ENCODE results near the gene ZNF474.

ZNF474 gene

DNA sequence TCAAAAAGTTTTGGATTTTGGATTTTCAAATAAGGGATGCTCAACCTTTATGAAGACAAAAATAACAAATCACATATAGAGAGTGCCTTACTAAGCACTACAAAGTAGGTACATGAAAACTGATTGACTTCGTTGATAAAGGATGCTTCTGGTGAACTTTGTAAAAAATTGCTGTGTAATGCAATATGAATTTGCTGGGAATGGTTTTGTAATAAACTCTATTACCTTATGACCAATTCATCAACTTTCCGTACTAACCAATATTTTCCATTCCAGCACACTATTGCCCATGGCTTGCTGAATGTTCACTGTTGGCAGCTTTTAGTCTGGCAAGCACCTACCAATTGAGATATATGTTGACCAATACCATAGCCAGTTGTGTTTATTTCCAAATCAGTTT lies 23.4 kb upstream of the ZNF474 start:
- Histone ChIP-seq H4K20me1 (ENCODE audit: low read depth, low read length) (no peaks in the 10 kb centered on the region), H3K4me3 (ENCODE audit: insufficient read depth, low read length, poor library complexity, severe bottlenecking) (no peak overlapping the region), H3K9ac (ENCODE audit: low read length) (no peak overlapping the region), H3K36me3 (ENCODE audit: low read length) (no peaks in the 10 kb centered on the region), H3K27me3 (ENCODE audit: low read length) (no peaks in the 10 kb centered on the region), H3K27ac (ENCODE audit: low read depth, low read length) (no peak overlapping the region), H3K79me2 (ENCODE audit: insufficient read depth, low read length) (no peaks in the 10 kb centered on the region), H2AFZ (ENCODE audit: low read depth, low read length, severe bottlenecking) (no peak overlapping the region), H3F3A (ENCODE audit: insufficient read depth) (no peaks in the 10 kb centered on the region), H3K4me2 (ENCODE audit: low read depth, low read length, poor library complexity, severe bottlenecking) (no peak overlapping the region), H3K9me2 (replicated peaks; ENCODE audit: insufficient read depth, low read length) (no peaks in the 10 kb centered on the region), H3K9me3 (ENCODE audit: insufficient read depth, low read length) (no peaks in the 10 kb centered on the region)
- TF ChIP-seq, protein P1, sequence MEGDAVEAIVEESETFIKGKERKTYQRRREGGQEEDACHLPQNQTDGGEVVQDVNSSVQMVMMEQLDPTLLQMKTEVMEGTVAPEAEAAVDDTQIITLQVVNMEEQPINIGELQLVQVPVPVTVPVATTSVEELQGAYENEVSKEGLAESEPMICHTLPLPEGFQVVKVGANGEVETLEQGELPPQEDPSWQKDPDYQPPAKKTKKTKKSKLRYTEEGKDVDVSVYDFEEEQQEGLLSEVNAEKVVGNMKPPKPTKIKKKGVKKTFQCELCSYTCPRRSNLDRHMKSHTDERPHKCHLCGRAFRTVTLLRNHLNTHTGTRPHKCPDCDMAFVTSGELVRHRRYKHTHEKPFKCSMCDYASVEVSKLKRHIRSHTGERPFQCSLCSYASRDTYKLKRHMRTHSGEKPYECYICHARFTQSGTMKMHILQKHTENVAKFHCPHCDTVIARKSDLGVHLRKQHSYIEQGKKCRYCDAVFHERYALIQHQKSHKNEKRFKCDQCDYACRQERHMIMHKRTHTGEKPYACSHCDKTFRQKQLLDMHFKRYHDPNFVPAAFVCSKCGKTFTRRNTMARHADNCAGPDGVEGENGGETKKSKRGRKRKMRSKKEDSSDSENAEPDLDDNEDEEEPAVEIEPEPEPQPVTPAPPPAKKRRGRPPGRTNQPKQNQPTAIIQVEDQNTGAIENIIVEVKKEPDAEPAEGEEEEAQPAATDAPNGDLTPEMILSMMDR (IDR thresholded peaks at IDR 0.05; ENCODE audit: insufficient read depth, low read length, poor library complexity, severe bottlenecking), result no peak

DNA sequence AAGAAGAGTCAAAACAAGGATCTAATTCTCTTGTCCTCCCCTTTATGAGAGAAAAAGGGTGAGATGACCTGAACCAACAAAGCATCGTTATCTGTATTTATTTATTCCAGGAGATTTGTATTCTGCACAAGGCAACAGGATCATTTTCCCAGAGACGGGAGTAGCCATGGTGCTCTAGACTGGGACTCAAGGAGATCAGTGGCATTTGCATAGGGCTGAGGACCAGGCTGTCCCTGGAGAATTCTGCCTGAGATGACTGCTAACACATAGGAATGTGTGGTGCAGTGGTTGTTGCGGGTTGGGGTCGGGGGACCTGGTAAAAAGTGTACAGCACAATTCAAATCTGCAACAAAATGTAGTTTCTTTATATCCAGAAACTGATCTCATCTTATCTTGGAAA lies 22.3 kb upstream of the ZNF474 start:
- Histone ChIP-seq H3K9ac (ENCODE audit: low read length) (no peak overlapping the region), H2AFZ (ENCODE audit: low read depth, low read length, severe bottlenecking) (no peak overlapping the region), H3K9me2 (replicated peaks; ENCODE audit: insufficient read depth, low read length) (no peaks in the 10 kb centered on the region), H3F3A (ENCODE audit: insufficient read depth) (no peaks in the 10 kb centered on the region), H3K36me3 (ENCODE audit: low read length) (no peaks in the 10 kb centered on the region), H3K4me3 (ENCODE audit: insufficient read depth, low read length, poor library complexity, severe bottlenecking) (no peak overlapping the region), H3K79me2 (ENCODE audit: insufficient read depth, low read length) (no peaks in the 10 kb centered on the region), H4K20me1 (ENCODE audit: low read depth, low read length) (no peaks in the 10 kb centered on the region), H3K9me3 (ENCODE audit: insufficient read depth, low read length) (no peaks in the 10 kb centered on the region), H3K27me3 (ENCODE audit: low read length) (no peaks in the 10 kb centered on the region), H3K27ac (ENCODE audit: low read depth, low read length) (no peak overlapping the region), H3K4me2 (ENCODE audit: low read depth, low read length, poor library complexity, severe bottlenecking) (no peak overlapping the region)
- TF ChIP-seq, protein P1 (IDR thresholded peaks at IDR 0.05; ENCODE audit: insufficient read depth, low read length, poor library complexity, severe bottlenecking), result no peak
- TF ChIP-seq EZH2phosphoT487 (conservative IDR thresholded peaks at IDR 0.05; ENCODE audit: low read length), result no peak

DNA sequence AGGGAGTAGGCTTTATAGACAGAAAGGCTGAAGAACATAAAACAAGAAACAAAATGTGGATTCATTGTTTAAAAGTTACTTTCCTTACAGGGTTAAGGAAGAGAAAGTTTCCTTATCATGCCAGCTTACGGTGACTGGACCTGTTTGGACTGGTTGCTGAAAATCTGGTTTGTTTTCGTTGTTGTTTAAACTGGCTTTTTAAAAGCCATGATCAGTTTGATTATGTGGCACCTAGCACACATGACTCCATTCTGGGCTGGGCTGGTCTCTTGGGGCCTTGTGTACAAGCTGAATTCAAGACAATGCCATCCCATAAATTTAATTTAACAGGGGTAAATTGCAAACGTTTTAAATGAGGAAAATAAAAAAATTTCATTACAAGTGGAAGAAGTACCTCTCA lies 18.4 kb upstream of the ZNF474 start:
- no peaks in the 10 kb centered on the region for H3K9me2 ChIP-seq (replicated peaks; ENCODE audit: insufficient read depth, low read length)
- no peak overlapping the region for H3K27ac ChIP-seq (ENCODE audit: low read depth, low read length)
- H2AFZ ChIP-seq (ENCODE audit: low read depth, low read length, severe bottlenecking), result no peak overlapping the region
- no peak overlapping the region for H3K4me2 ChIP-seq (ENCODE audit: low read depth, low read length, poor library complexity, severe bottlenecking)
- H3K9me3 ChIP-seq (ENCODE audit: insufficient read depth, low read length), result no peaks in the 10 kb centered on the region
- H3K27me3 ChIP-seq (ENCODE audit: low read length), result no peaks in the 10 kb centered on the region
- no peaks in the 10 kb centered on the region for H4K20me1 ChIP-seq (ENCODE audit: low read depth, low read length)
- TF ChIP-seq EZH2phosphoT487 (conservative IDR thresholded peaks at IDR 0.05; ENCODE audit: low read length), result no peak
- TF ChIP-seq, protein P1 (IDR thresholded peaks at IDR 0.05; ENCODE audit: insufficient read depth, low read length, poor library complexity, severe bottlenecking), result no peak
- H3K4me3 ChIP-seq (ENCODE audit: insufficient read depth, low read length, poor library complexity, severe bottlenecking), result no peak overlapping the region
- no peaks in the 10 kb centered on the region for H3K79me2 ChIP-seq (ENCODE audit: insufficient read depth, low read length)
- H3K36me3 ChIP-seq (ENCODE audit: low read length), result no peaks in the 10 kb centered on the region
- no peak overlapping the region for H3K9ac ChIP-seq (ENCODE audit: low read length)
- H3F3A ChIP-seq (ENCODE audit: insufficient read depth), result no peaks in the 10 kb centered on the region

DNA sequence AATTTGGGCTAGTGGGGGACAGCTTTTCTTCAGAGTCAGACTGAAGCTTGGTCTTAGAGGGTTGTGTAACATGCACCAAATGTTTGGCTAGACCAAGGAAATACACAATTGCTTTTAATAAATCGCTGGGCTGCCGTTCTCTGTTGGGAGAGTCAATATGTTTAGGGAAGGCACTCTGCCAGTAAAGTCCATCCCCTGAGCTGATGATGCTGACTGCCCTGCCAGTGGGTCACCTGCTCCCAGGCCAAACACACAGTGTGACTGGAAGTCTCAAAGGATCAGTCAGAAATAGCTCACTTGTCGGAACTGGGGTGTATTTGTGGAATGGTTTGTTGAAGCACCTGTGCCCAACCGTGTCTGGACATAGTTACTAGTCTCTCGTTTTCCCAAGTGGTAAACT lies 17.9 kb upstream of the ZNF474 start:
- Histone ChIP-seq H3K36me3 (ENCODE audit: low read length) (no peaks in the 10 kb centered on the region), H4K20me1 (ENCODE audit: low read depth, low read length) (no peaks in the 10 kb centered on the region), H3K4me2 (ENCODE audit: low read depth, low read length, poor library complexity, severe bottlenecking) (no peak overlapping the region), H3K27ac (ENCODE audit: low read depth, low read length) (no peak overlapping the region), H3K9ac (ENCODE audit: low read length) (no peak overlapping the region), H3K9me2 (replicated peaks; ENCODE audit: insufficient read depth, low read length) (no peaks in the 10 kb centered on the region), H3K79me2 (ENCODE audit: insufficient read depth, low read length) (no peaks in the 10 kb centered on the region), H2AFZ (ENCODE audit: low read depth, low read length, severe bottlenecking) (no peak overlapping the region), H3K4me3 (ENCODE audit: insufficient read depth, low read length, poor library complexity, severe bottlenecking) (no peak overlapping the region), H3K9me3 (ENCODE audit: insufficient read depth, low read length) (no peaks in the 10 kb centered on the region), H3K27me3 (ENCODE audit: low read length) (no peaks in the 10 kb centered on the region), H3F3A (ENCODE audit: insufficient read depth) (no peaks in the 10 kb centered on the region)
- no peak for TF ChIP-seq EZH2phosphoT487 (conservative IDR thresholded peaks at IDR 0.05; ENCODE audit: low read length)
- TF ChIP-seq, protein P1 (IDR thresholded peaks at IDR 0.05; ENCODE audit: insufficient read depth, low read length, poor library complexity, severe bottlenecking), result no peak
